Sigmoid colon (tissue), 4 donors: ENCODE results near the gene ZIC1.

Experiments used
- EP300 ChIP-seq, 4 donors: sonication (generic); formaldehyde crosslinking; IDR thresholded peaks; one replicate each; pipeline ENCODE4 v1.6.1; 2017; ENCODE audit warnings: antibody characterized with exemption in 4 of 4
- POLR2A ChIP-seq, 2 donors: fragments of 450-650 bp; IDR thresholded peaks; one replicate each; pipeline ENCODE4 v1.6.1; 2016; ENCODE audit warnings: antibody characterized with exemption in 2 of 2, mild to moderate bottlenecking in 2 of 2, moderate library complexity in 2 of 2
- POLR2AphosphoS5 ChIP-seq, 4 donors: sonication (generic); formaldehyde crosslinking; IDR thresholded peaks; one replicate each; pipeline ENCODE4 v1.6.1; 2017; ENCODE audit warnings: antibody characterized with exemption in 4 of 4
- TF ChIP-seq, protein P1 (sequence below), 4 experiments: fragments of 450-650 bp in 3 of 4; fragments of 200-600 bp in 1 of 4; IDR thresholded peaks; one replicate each; pipeline ENCODE4 v1.5.1; 2016 to 2019; ENCODE audit warnings: antibody characterized with exemption in 4 of 4, mild to moderate bottlenecking in 3 of 4, moderate library complexity in 2 of 4

GRCh38 chr3:147360051-147360439, 49.1 kb upstream of the ZIC1 start:
- TF ChIP-seq, protein P1, sequence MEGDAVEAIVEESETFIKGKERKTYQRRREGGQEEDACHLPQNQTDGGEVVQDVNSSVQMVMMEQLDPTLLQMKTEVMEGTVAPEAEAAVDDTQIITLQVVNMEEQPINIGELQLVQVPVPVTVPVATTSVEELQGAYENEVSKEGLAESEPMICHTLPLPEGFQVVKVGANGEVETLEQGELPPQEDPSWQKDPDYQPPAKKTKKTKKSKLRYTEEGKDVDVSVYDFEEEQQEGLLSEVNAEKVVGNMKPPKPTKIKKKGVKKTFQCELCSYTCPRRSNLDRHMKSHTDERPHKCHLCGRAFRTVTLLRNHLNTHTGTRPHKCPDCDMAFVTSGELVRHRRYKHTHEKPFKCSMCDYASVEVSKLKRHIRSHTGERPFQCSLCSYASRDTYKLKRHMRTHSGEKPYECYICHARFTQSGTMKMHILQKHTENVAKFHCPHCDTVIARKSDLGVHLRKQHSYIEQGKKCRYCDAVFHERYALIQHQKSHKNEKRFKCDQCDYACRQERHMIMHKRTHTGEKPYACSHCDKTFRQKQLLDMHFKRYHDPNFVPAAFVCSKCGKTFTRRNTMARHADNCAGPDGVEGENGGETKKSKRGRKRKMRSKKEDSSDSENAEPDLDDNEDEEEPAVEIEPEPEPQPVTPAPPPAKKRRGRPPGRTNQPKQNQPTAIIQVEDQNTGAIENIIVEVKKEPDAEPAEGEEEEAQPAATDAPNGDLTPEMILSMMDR (IDR thresholded peaks at IDR 0.05) = no peak
- TF ChIP-seq POLR2A (IDR thresholded peaks at IDR 0.05) (no peak), POLR2AphosphoS5 (IDR thresholded peaks at IDR 0.05) (no peak), EP300 (IDR thresholded peaks at IDR 0.05) (no peak)
